ENCODE measurements around the gene LRP3.
"Not testable (repeated sequence)": the region's sequence is repeated elsewhere in the genome, so short reads cannot be mapped to it uniquely, and the experiment has no call there.

LRP3 gene

GRCh38 chr19:33220735-33221134, 26.6 kb downstream of the LRP3 start:
- DNase-seq, result no peak

GRCh38 chr19:33221638-33222037, 27.5 kb downstream of the LRP3 start:
- DNase-seq, result no peak

- not testable (repeated sequence) for DNase-seq
Observed at GRCh38 chr19:33222255-33222654, 28.1 kb downstream of the LRP3 start.

GRCh38 chr19:33224694-33225457, 30.7 kb downstream of the LRP3 start:
- DNase-seq, result no peak

- DNase-seq, result no peak
Observed at GRCh38 chr19:33225458-33225926, 31.4 kb downstream of the LRP3 start, which contains the start of gene SLC7A10. Gene SLC7A10, minus strand, starts transcription at chr19:33225850. Its CDS starts 147 bp downstream, at chr19:33225703.

- DNase-seq, result peak in 1 of 2 donors; percentile 12
Observed at GRCh38 chr19:33226550-33227241, 32.6 kb downstream of the LRP3 start.

- no peak for DNase-seq
Observed at GRCh38 chr19:33227242-33227650, 33.1 kb downstream of the LRP3 start.

- DNase-seq, result no peak
Observed at GRCh38 chr19:33227870-33228599, 33.9 kb downstream of the LRP3 start.

- DNase-seq, result no peak
Observed at GRCh38 chr19:33229962-33230361, 35.8 kb downstream of the LRP3 start.

- DNase-seq, result no peak
Observed at GRCh38 chr19:33231511-33231910, 37.4 kb downstream of the LRP3 start.

- no peak for DNase-seq
Observed at GRCh38 chr19:33232656-33233055, 38.5 kb downstream of the LRP3 start.

GRCh38 chr19:33233056-33233873, 39.1 kb downstream of the LRP3 start:
- DNase-seq, result no peak

GRCh38 chr19:33234092-33234491, 40.0 kb downstream of the LRP3 start:
- no peak for DNase-seq

GRCh38 chr19:33234736-33235135, 40.6 kb downstream of the LRP3 start:
- DNase-seq, result no peak

- DNase-seq, result peak in 1 of 2 donors; percentile 57
Observed at GRCh38 chr19:33235269-33235995, 41.3 kb downstream of the LRP3 start.

GRCh38 chr19:33235996-33236350, 41.8 kb downstream of the LRP3 start:
- DNase-seq, result no peak

GRCh38 chr19:33236696-33237390, 42.7 kb downstream of the LRP3 start:
- DNase-seq, result no peak

- no peak for DNase-seq
Observed at GRCh38 chr19:33238481-33239149, 44.5 kb downstream of the LRP3 start.

- DNase-seq, result no peak
Observed at GRCh38 chr19:33239223-33239975, 45.3 kb downstream of the LRP3 start.

Data from bone marrow (tissue), 2 donors.